SU-DHL-6 (cell line): ENCODE results near the gene NCBP3.

Source experiments
- H2AFZ ChIP-seq: fragments of 200-600 bp; sonication (generic); 2 replicates; pipeline ENCODE4 v1.6.1; 2014; ENCODE audit warnings: low read depth, mild to moderate bottlenecking, moderate library complexity, mixed read lengths, antibody characterized with exemption, low read length; ENCODE audit not compliant: severe bottlenecking
- H3F3A ChIP-seq: fragments of 200-600 bp; shearing (Covaris generic); 2 replicates; pipeline ENCODE4 v1.6.0; 2016; ENCODE audit warnings: antibody characterized with exemption, mild to moderate bottlenecking; ENCODE audit not compliant: insufficient read depth
- H3K27ac ChIP-seq: fragments of 200-600 bp; sonication (generic); 2 replicates; pipeline ENCODE4 v1.5.1; 2016; ENCODE audit warnings: low read depth, mild to moderate bottlenecking, low read length, moderate library complexity, mixed read lengths
- H3K27me3 ChIP-seq: fragments of 200-600 bp; sonication (generic), shearing (Covaris generic); 2 replicates; pipeline ENCODE4 v1.6.0; 2014; ENCODE audit warnings: mild to moderate bottlenecking, low read length
- H3K36me3 ChIP-seq: fragments of 200-600 bp; sonication (generic); 2 replicates; pipeline ENCODE4 v1.6.1; 2014; ENCODE audit warnings: mild to moderate bottlenecking, low read length, mixed read lengths
- H3K4me2 ChIP-seq: fragments of 300-600, 200-600 bp; shearing (Covaris generic), sonication (generic); 2 replicates; pipeline ENCODE4 v1.6.0; 2014; ENCODE audit warnings: low read length, low read depth, mild to moderate bottlenecking; ENCODE audit not compliant: poor library complexity, severe bottlenecking
- H3K4me3 ChIP-seq: fragments of 200-600 bp; sonication (generic); 2 replicates; pipeline ENCODE4 v1.5.1; 2014; ENCODE audit warnings: antibody characterized with exemption, low read length, mild to moderate bottlenecking, mixed read lengths; ENCODE audit not compliant: insufficient read depth, poor library complexity, severe bottlenecking
- H3K79me2 ChIP-seq: fragments of 200-600 bp; sonication (generic); 2 replicates; pipeline ENCODE4 v1.6.1; 2014; ENCODE audit warnings: mild to moderate bottlenecking, low read length, moderate library complexity; ENCODE audit not compliant: insufficient read depth
- H3K9ac ChIP-seq: fragments of 200-600 bp; sonication (generic); 2 replicates; pipeline ENCODE4 v1.7.0; 2014; ENCODE audit warnings: mild to moderate bottlenecking, low read length
- H3K9me2 ChIP-seq: fragments of 200-600 bp; sonication (generic); replicated peaks from 2 replicates; pipeline ENCODE4 v1.6.1; 2014; ENCODE audit warnings: low read length; ENCODE audit not compliant: insufficient read depth
- H3K9me3 ChIP-seq: fragments of 200-600 bp; sonication (generic); 2 replicates; pipeline ENCODE4 v1.6.1; 2014; ENCODE audit warnings: low read length, mixed read lengths; ENCODE audit not compliant: insufficient read depth
- H4K20me1 ChIP-seq: fragments of 200-600 bp; sonication (generic); 2 replicates; pipeline ENCODE4 v1.6.1; 2014; ENCODE audit warnings: low read depth, mild to moderate bottlenecking, antibody characterized with exemption, low read length, moderate library complexity, mixed read lengths
- EZH2phosphoT487 ChIP-seq: fragments of 200-600 bp; sonication (generic), shearing (Covaris generic); conservative IDR thresholded peaks from 2 replicates; pipeline ENCODE4 v1.6.1; 2018; ENCODE audit warnings: mild to moderate bottlenecking, antibody characterized with exemption, low read length, moderate library complexity, mixed read lengths
- TF ChIP-seq, protein P1 (sequence below): fragments of 200-600 bp; sonication (generic); IDR thresholded peaks from one replicate; pipeline ENCODE4 v1.5.1; 2017; ENCODE audit warnings: antibody characterized with exemption, mild to moderate bottlenecking, low read length, moderate library complexity; ENCODE audit not compliant: insufficient read depth, poor library complexity, severe bottlenecking

The NCBP3 gene

DNA sequence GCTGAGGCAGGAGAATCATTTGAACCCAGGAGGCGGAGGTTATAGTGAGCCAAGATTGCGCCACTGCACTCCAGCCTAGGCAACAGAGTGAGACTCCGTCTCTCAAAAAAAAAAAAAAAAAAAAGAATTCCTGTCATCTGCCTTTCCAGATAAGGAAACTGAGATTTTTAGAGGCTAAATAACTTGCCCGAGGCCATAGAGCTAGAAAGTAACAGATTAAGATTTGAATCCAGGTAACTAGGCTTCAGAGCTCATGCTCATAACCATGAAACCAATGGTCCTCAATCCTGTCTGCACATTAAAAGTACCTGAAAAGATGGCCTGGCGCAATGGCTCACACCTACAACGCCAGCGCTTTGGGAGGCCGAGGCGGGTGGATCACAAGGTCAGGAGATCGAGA, 9.5 kb downstream of the NCBP3 start:
- H3K36me3 ChIP-seq = peaks cover 9% of the 10 kb centered on the region; the same call in 1 of the 2 replicates
- H3K27ac ChIP-seq = no peak overlapping the region
- TF ChIP-seq EZH2phosphoT487 = no peak
- TF ChIP-seq, protein P1, sequence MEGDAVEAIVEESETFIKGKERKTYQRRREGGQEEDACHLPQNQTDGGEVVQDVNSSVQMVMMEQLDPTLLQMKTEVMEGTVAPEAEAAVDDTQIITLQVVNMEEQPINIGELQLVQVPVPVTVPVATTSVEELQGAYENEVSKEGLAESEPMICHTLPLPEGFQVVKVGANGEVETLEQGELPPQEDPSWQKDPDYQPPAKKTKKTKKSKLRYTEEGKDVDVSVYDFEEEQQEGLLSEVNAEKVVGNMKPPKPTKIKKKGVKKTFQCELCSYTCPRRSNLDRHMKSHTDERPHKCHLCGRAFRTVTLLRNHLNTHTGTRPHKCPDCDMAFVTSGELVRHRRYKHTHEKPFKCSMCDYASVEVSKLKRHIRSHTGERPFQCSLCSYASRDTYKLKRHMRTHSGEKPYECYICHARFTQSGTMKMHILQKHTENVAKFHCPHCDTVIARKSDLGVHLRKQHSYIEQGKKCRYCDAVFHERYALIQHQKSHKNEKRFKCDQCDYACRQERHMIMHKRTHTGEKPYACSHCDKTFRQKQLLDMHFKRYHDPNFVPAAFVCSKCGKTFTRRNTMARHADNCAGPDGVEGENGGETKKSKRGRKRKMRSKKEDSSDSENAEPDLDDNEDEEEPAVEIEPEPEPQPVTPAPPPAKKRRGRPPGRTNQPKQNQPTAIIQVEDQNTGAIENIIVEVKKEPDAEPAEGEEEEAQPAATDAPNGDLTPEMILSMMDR = no peak
- no peak overlapping the region for H3K4me3 ChIP-seq
- H3K9me3 ChIP-seq = no peaks in the 10 kb centered on the region
- no peaks in the 10 kb centered on the region for H3K79me2 ChIP-seq
- H2AFZ ChIP-seq = no peak overlapping the region
- no peaks in the 10 kb centered on the region for H3K9me2 ChIP-seq
- no peaks in the 10 kb centered on the region for H3F3A ChIP-seq
- H3K4me2 ChIP-seq = no peak overlapping the region
- H3K9ac ChIP-seq = no peak overlapping the region
- no peaks in the 10 kb centered on the region for H4K20me1 ChIP-seq
- no peaks in the 10 kb centered on the region for H3K27me3 ChIP-seq

DNA sequence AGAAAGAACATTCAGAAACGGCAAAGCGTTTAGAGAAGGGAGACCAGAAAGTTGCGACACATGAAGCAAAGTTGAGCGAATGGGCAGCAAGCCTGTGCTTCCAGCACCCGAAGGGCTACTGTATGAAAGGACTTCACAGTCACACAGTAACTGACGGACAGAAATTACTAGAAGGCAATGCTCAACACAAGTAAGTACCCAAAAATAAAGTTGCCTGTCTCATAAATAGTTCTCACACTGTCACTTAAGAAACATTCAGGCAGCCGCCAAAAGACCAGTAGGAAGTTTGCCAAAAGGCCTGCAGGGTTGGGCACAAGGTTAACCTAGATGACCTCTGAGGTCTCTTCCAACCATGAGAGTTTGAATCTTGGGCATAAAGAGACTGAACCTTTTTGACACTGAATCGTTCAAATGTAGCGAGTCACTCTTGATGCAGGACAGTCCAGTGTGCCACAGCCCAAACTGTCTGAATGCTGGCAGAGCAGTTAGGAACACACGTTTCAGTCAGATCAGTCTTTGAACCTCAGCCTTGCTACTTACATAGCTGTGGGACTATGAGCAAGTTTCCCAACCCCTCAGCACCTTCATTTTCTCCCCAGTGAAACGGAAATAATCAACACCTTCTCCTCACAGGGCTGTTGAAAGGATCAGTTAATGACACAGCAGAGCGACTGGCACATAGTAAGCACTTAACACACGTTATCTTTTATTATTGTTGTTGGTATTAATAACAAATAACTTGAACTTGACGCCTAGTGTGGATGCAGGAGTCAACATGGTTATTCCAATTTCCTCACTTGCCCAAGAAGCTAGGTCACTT, 10.4 kb downstream of the NCBP3 start:
- no peaks in the 10 kb centered on the region for H3K79me2 ChIP-seq
- H3K9me2 ChIP-seq = no peaks in the 10 kb centered on the region
- TF ChIP-seq, protein P1 = no peak
- TF ChIP-seq EZH2phosphoT487 = no peak
- no peaks in the 10 kb centered on the region for H3K27me3 ChIP-seq
- H4K20me1 ChIP-seq = no peaks in the 10 kb centered on the region
- H3K9me3 ChIP-seq = no peaks in the 10 kb centered on the region
- no peaks in the 10 kb centered on the region for H3F3A ChIP-seq
- no peak overlapping the region for H3K4me2 ChIP-seq
- H3K36me3 ChIP-seq = peaks cover 9% of the 10 kb centered on the region; the same call in 1 of the 2 replicates
- H3K4me3 ChIP-seq = no peak overlapping the region
- no peak overlapping the region for H2AFZ ChIP-seq
- no peak overlapping the region for H3K9ac ChIP-seq
- H3K27ac ChIP-seq = no peak overlapping the region

DNA sequence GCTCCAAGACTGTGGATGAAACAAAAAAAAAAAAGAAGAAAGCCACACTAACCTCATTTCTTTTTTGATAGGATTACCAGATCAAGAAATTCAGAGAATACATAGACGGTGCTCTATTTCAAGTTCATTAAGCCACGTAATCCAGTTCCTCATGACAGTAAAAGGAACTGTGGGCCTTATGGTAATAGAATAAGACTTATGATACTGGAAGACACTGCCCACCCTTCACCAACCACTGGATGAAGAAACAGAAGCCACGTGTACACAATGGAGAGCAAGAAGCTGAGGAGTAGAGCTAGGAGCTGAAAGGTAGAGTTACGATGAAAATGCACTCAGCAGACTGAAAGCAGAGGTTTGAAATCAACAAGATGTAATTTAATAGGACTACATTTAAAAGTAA, 11.2 kb downstream of the NCBP3 start:
- no peak for TF ChIP-seq EZH2phosphoT487
- TF ChIP-seq, protein P1 = no peak
- peaks cover 8% of the 10 kb centered on the region; the same call in 1 of the 2 replicates for H3K36me3 ChIP-seq
- no peaks in the 10 kb centered on the region for H3K79me2 ChIP-seq
- H3K4me3 ChIP-seq = no peak overlapping the region
- no peak overlapping the region for H3K27ac ChIP-seq
- no peak overlapping the region for H2AFZ ChIP-seq
- no peaks in the 10 kb centered on the region for H3K9me3 ChIP-seq
- no peaks in the 10 kb centered on the region for H3K9me2 ChIP-seq
- H3F3A ChIP-seq = no peaks in the 10 kb centered on the region
- H3K4me2 ChIP-seq = no peak overlapping the region
- H3K27me3 ChIP-seq = no peaks in the 10 kb centered on the region
- no peaks in the 10 kb centered on the region for H4K20me1 ChIP-seq
- H3K9ac ChIP-seq = no peak overlapping the region
